Uterus (tissue), 2 donors: ENCODE results near the gene S1PR4.

Experiments
- CTCF ChIP-seq, 4 experiments: fragments of 200-600 bp in 2 of 4; fragments of 450-650 bp in 2 of 4; sonication (generic) in 2 of 4; IDR thresholded peaks; one replicate each; pipeline ENCODE4 v1.5.1; 2016 to 2019; ENCODE audit warnings: antibody characterized with exemption in 4 of 4, mild to moderate bottlenecking in 2 of 4, moderate library complexity in 1 of 4
- POLR2A ChIP-seq, 2 donors: fragments of 450-650 bp; IDR thresholded peaks; one replicate each; pipeline ENCODE4 v1.6.1; 2016; ENCODE audit warnings: antibody characterized with exemption in 2 of 2, mild to moderate bottlenecking in 1 of 2, moderate library complexity in 1 of 2

- TF ChIP-seq CTCF (IDR thresholded peaks at IDR 0.05) (no peak), POLR2A (IDR thresholded peaks at IDR 0.05) (no peak)
Observed at GRCh38 chr19:3138268-3138667, 40.3 kb upstream of the S1PR4 start.
